HepG2 (cell line): ENCODE measurements around the gene COQ6. TPM values are rescaled to one million over a fixed set of nuclear protein-coding genes. Genes with fewer than 3 reads are reported as not detected.
"Not testable (repeated sequence)": the region's sequence is repeated elsewhere in the genome, so short reads cannot be mapped to it uniquely, and the experiment has no call there.

Experiments used
- ATAC-seq: fragments of 200-7000 bp; cut with Tn5 transposase; 3 replicates; pipeline ENCODE4 v1.9.1; 2020; ENCODE audit warnings: mild to moderate bottlenecking, moderate library complexity
- BruUV-seq: library from RNA; stranded (reverse); fragments of 400-500 nt; replicated peaks from 2 replicates; lab custom pipeline; 2021; lab: Mats Ljungman, UMichigan
- CTCF ChIA-PET: fragments of 300-600 bp; formaldehyde crosslinking; extraction: SDS; loops from one replicate; lab custom pipeline; 2021; ENCODE audit warnings: low total read pairs, inconsistent platforms, low intra/inter-chr PET ratio; lab: Yijun Ruan, JAX
- POLR2A ChIA-PET: fragments of 350-600 bp; sonication (Branson Sonifier 250); formaldehyde crosslinking; loops from one replicate; lab custom pipeline; 2020; ENCODE audit warnings: antibody characterized with exemption, inconsistent platforms; lab: Yijun Ruan, JAX
- DNase-seq: peaks from one replicate; pipeline ENCODE4 v3.0.0-alpha.2; 2015; ENCODE audit warnings: low spot score
- FAIRE-seq: peaks from 3 replicates; lab custom pipeline; 2011; peaks lifted over from hg19 to GRCh38; lab: Jason Lieb, UNC
- H2AFZ ChIP-seq: one replicate; pipeline ENCODE4 v1.6.1; 2011; ENCODE audit warnings: low read length, inconsistent platforms
- H3K27ac ChIP-seq: fragments of 300-600 bp; 3 replicates; pipeline ENCODE4 v1.8.0; 2011; ENCODE audit warnings: mixed run types, mild to moderate bottlenecking, mixed read lengths, low read length, inconsistent platforms; ENCODE audit not compliant: insufficient read depth; ENCODE audit errors: extremely low read length
- H3K27me3 ChIP-seq, 2 experiments: fragments of 200-600 bp in 1 of 2; 2 replicates in 1 of 2; 3 replicates in 1 of 2; pipeline versions ENCODE4 v1.6.0 to v1.8.0; 2011; ENCODE audit warnings: low read length in 2 of 2, mild to moderate bottlenecking in 2 of 2, moderate library complexity in 2 of 2, inconsistent platforms in 1 of 2; ENCODE audit not compliant: insufficient read depth in 2 of 2, control insufficient read depth in 1 of 2
- H3K36me3 ChIP-seq, 2 experiments: fragments of 200-600 bp in 1 of 2; replicated peaks in 1 of 2; 2 replicates in 1 of 2; 3 replicates in 1 of 2; pipeline versions ENCODE4 v1.5.1 to v1.8.0; 2011; ENCODE audit warnings: low read length in 2 of 2, inconsistent platforms in 1 of 2; ENCODE audit not compliant: insufficient read depth in 2 of 2, control insufficient read depth in 1 of 2
- H3K4me1 ChIP-seq: 2 replicates; pipeline ENCODE4 v1.5.1; 2012; ENCODE audit warnings: low read length, inconsistent platforms; ENCODE audit not compliant: insufficient read depth
- H3K4me2 ChIP-seq: 2 replicates; pipeline ENCODE4 v1.6.0; 2011; ENCODE audit warnings: low read depth, low read length, inconsistent platforms
- H3K4me3 ChIP-seq, 3 experiments: fragments of 200-600 bp in 1 of 3; sonication (generic), shearing (Covaris generic) in 1 of 3; replicated peaks in 1 of 3; 2 replicates each; pipeline ENCODE4 v1.5.1; 2011 to 2016; ENCODE audit warnings: low read length in 3 of 3, inconsistent platforms in 2 of 3, low read depth in 2 of 3, mild to moderate bottlenecking in 2 of 3, control low read depth in 1 of 3, mixed read lengths in 1 of 3; ENCODE audit not compliant: insufficient read depth in 1 of 3
- H3K79me2 ChIP-seq: one replicate; pipeline ENCODE4 v1.6.1; 2011; ENCODE audit warnings: low read length, inconsistent platforms; ENCODE audit not compliant: insufficient read depth
- H3K9ac ChIP-seq: 2 replicates; pipeline ENCODE4 v1.6.0; 2011; ENCODE audit warnings: mild to moderate bottlenecking, low read depth, low read length, inconsistent platforms; ENCODE audit not compliant: insufficient read depth
- H3K9me3 ChIP-seq: 2 replicates; pipeline ENCODE4 v1.5.1; 2012; ENCODE audit warnings: mild to moderate bottlenecking, low read length
- H4K20me1 ChIP-seq: 2 replicates; pipeline ENCODE4 v1.6.0; 2011; ENCODE audit warnings: inconsistent platforms, mild to moderate bottlenecking, low read length, moderate library complexity; ENCODE audit not compliant: insufficient read depth
- ARNTL ChIP-seq: sonication (generic); formaldehyde crosslinking; IDR thresholded peaks from 2 replicates; pipeline ENCODE4 v1.4.0; 2020; ENCODE audit warnings: mild to moderate bottlenecking, missing genetic modification reagents
- MED1 ChIP-seq: sonication (generic); formaldehyde crosslinking; IDR thresholded peaks from 2 replicates; pipeline ENCODE4 v1.4.0; 2020; ENCODE audit warnings: missing genetic modification reagents
- ZNF230 ChIP-seq: sonication (generic); formaldehyde crosslinking; IDR thresholded peaks from 2 replicates; pipeline ENCODE4 v1.4.0; 2020; ENCODE audit warnings: mild to moderate bottlenecking, missing genetic modification reagents
- ZNF264 ChIP-seq: sonication (generic); formaldehyde crosslinking; IDR thresholded peaks from 2 replicates; pipeline ENCODE4 v1.4.0; 2020; ENCODE audit warnings: missing genetic modification reagents
- ZNF652 ChIP-seq: IDR thresholded peaks from 2 replicates; pipeline ENCODE4 v1.6.1; 2016; ENCODE audit warnings: low read depth, borderline replicate concordance
- ZNF746 ChIP-seq: sonication (generic); formaldehyde crosslinking; IDR thresholded peaks from 2 replicates; pipeline ENCODE4 v1.8.0; 2022; ENCODE audit warnings: mild to moderate bottlenecking, missing genetic modification reagents
- WGBS: methylation state at CpG from one replicate; pipeline ENCODE4 v1.1.6; 2017; ENCODE audit warnings: low lambda C conversion rate; 5-methylcytosine and 5-hydroxymethylcytosine counted together
- in situ Hi-C: cut with HindIII; loops from 2 replicates; pipeline ENCODE4 v1.10.0; 2017; ENCODE audit warnings: low pct_unique_long_range_greater_than_20kb; ENCODE audit not compliant: extremely low pct_ligation_motif_present
- intact Hi-C: fragments of 100-400 bp; cut with micrococcal nuclease; formaldehyde crosslinking; loops from one replicate; pipeline ENCODE4 v1.10.0; 2022; ENCODE audit not compliant: unreplicated experiment
- polyA plus RNA-seq, 8 experiments: library from polyadenylated mRNA; depleted of rRNA in 3 of 8; stranded (reverse) in 7 of 8; unstranded in 1 of 8; fragments of >200 nt; fragmentation: Illumina TruSeq in 4 of 8; extraction: Trizol in 4 of 8; gene quantifications; 2 replicates each; pipeline versions ENCODE4 v1.2.1 to v1.2.3, GENCODE V29; 2011 to 2016; ENCODE audit warnings: low read depth in 4 of 8, missing spikeins in 1 of 8, mixed read lengths in 1 of 8; ENCODE audit not compliant: insufficient read depth in 1 of 8
- total RNA-seq, 5 experiments: library from RNA; depleted of rRNA; stranded (reverse); fragments of >200 nt; fragmentation: Illumina TruSeq; extraction: Trizol; gene quantifications; 2 replicates each; pipeline ENCODE4 v1.2.3, GENCODE V29; 2016; ENCODE audit warnings: low read depth in 1 of 5
- TF ChIP-seq, protein P1 (sequence below): sonication (generic); formaldehyde crosslinking; IDR thresholded peaks from 2 replicates; pipeline ENCODE4 v1.8.0; 2022; ENCODE audit warnings: mild to moderate bottlenecking, missing genetic modification reagents, moderate library complexity
- TF ChIP-seq, protein P2 (sequence below): sonication (generic); formaldehyde crosslinking; IDR thresholded peaks from 2 replicates; pipeline ENCODE4 v1.5.0; 2020; ENCODE audit warnings: mild to moderate bottlenecking, missing genetic modification reagents

COQ6 gene
- total and polyA plus RNA-seq, 2 of the 13 experiments (the other 11 are each of a cell fraction or from before 2014, with no cell fraction given), result 18.9 to 34.7 TPM

DNA sequence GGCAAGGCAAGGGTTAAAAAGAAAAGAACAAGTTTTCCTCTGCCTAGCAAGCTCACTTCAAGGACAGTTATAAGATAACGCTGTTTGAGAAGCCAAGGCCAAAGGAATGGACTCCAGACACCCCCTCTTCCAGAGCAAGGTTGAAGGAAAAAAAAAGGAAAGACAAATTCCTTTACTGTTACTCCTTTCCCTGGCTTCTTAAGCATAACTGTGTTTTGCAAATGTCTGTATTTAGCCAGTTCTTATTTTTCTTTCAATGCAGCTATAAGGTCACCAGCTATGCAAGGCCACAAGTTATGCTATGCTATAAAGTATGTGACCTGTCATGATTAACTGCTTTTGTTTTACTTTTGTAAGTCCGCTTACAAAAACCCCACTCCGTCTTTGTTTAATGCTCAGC, 36.8 kb upstream of the COQ6 start:
- no peaks in the 10 kb centered on the region for H4K20me1 ChIP-seq
- ATAC-seq (no peak), FAIRE-seq (no peak), DNase-seq (no peak)
- no peak overlapping the region for H2AFZ ChIP-seq
- TF ChIP-seq ZNF652 (CRISPR knock-in tag) (peak; percentile 54; the same call in 1 of the 2 replicates), ZNF230 (CRISPR knock-in tag) (no peak)
- in situ Hi-C loops (no loop called here), intact Hi-C loops (no loop called here)
- H3K9ac ChIP-seq, result no peak overlapping the region
- WGBS, result 91% methylated on average over 3 of the region's 3 CpGs
- H3K4me3 ChIP-seq, result no peak overlapping the region
- ChIA-PET POLR2A (interaction anchor here (1.0 kb wide), 1 partner anchor 13 kb away, joined by 4 read pairs; no protein-coding TSS in a partner anchor), CTCF (no interaction called here)
- H3K9me3 ChIP-seq, result no peaks in the 10 kb centered on the region
- no peaks in the 10 kb centered on the region for H3K27me3 ChIP-seq
- no peak overlapping the region for H3K27ac ChIP-seq
- no TSS peak for BruUV-seq
- no peaks in the 10 kb centered on the region for H3K4me1 ChIP-seq
- no peak overlapping the region for H3K4me2 ChIP-seq
- H3K79me2 ChIP-seq, result no peaks in the 10 kb centered on the region
- H3K36me3 ChIP-seq, result peaks cover 16 to 62% of the 10 kb centered on the region in 2 experiments

DNA sequence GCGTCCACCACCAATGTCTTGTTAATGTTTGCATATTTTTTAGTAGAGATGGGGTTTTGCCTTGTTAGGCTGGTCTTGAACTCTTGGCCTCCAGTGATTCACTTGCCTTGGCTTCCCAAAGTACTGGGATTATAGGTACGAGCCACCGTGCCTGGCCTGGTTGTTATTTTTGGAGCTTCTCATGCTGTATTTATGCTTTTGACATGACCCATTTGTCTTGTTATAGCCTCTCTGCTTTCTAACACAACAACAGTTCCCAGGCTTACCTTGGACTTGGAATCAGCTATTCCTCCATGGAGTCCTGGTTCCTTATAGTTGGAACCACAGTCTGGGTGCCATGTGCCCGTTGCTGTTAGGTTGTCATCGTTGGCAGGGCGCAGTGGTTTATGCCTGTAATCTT, 33.8 kb upstream of the COQ6 start:
- ChIA-PET POLR2A (no interaction called here), CTCF (no interaction called here)
- intact Hi-C loops (no loop called here), in situ Hi-C loops (no loop called here)
- Histone ChIP-seq H4K20me1 (no peaks in the 10 kb centered on the region), H3K36me3 (peaks cover 8 to 45% of the 10 kb centered on the region in 2 experiments), H3K4me1 (no peaks in the 10 kb centered on the region), H3K79me2 (no peaks in the 10 kb centered on the region), H3K27ac (no peak overlapping the region), H3K9me3 (no peaks in the 10 kb centered on the region), H3K4me2 (no peak overlapping the region), H3K27me3 (no peaks in the 10 kb centered on the region), H2AFZ (no peak overlapping the region), H3K9ac (no peak overlapping the region), H3K4me3 (no peak overlapping the region)
- DNase-seq, result no peak
- TF ChIP-seq, protein P1, sequence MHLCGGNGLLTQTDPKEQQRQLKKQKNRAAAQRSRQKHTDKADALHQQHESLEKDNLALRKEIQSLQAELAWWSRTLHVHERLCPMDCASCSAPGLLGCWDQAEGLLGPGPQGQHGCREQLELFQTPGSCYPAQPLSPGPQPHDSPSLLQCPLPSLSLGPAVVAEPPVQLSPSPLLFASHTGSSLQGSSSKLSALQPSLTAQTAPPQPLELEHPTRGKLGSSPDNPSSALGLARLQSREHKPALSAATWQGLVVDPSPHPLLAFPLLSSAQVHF (CRISPR knock-in tag), result no peak
- TF ChIP-seq ZNF746 (CRISPR knock-in tag) (no peak), ARNTL (CRISPR knock-in tag) (no peak), MED1 (CRISPR knock-in tag) (no peak), ZNF264 (CRISPR knock-in tag) (no peak)
- TF ChIP-seq, protein P2, sequence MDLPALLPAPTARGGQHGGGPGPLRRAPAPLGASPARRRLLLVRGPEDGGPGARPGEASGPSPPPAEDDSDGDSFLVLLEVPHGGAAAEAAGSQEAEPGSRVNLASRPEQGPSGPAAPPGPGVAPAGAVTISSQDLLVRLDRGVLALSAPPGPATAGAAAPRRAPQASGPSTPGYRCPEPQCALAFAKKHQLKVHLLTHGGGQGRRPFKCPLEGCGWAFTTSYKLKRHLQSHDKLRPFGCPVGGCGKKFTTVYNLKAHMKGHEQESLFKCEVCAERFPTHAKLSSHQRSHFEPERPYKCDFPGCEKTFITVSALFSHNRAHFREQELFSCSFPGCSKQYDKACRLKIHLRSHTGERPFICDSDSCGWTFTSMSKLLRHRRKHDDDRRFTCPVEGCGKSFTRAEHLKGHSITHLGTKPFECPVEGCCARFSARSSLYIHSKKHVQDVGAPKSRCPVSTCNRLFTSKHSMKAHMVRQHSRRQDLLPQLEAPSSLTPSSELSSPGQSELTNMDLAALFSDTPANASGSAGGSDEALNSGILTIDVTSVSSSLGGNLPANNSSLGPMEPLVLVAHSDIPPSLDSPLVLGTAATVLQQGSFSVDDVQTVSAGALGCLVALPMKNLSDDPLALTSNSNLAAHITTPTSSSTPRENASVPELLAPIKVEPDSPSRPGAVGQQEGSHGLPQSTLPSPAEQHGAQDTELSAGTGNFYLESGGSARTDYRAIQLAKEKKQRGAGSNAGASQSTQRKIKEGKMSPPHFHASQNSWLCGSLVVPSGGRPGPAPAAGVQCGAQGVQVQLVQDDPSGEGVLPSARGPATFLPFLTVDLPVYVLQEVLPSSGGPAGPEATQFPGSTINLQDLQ, result no peak
- no peak for ATAC-seq
- no peak for FAIRE-seq
- BruUV-seq, result no TSS peak
- 100% methylated on average over 6 of the region's 6 CpGs for WGBS

DNA sequence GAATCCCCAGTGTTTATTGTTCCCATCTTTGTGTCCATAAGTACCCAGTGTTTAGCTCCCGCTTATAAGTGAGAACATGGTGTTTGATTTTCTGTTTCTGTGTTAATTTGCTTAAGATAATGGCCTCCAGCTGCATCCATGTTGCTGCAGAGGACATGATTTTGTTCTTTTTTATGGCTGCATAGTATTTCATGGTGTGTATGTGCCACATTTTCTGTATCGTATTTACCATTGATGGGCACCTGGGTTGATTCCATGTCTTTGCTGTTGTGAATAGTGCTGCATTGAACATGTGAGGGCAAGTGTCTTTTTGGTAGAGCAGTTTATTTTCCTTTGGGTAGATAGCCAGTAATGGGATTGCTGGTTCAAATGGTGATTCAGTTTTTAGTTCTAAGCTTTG, 30.6 kb upstream of the COQ6 start:
- POLR2A ChIA-PET, BruUV-seq, ATAC-seq, H3K4me2 ChIP-seq, intact Hi-C loops, in situ Hi-C loops, H3K27ac ChIP-seq, H3K79me2 ChIP-seq, DNase-seq, FAIRE-seq, H3K4me3 ChIP-seq, H3K9ac ChIP-seq, H3K4me1 ChIP-seq, CTCF ChIA-PET, H3K27me3 ChIP-seq, H2AFZ ChIP-seq, H4K20me1 ChIP-seq, H3K9me3 ChIP-seq: not testable (repeated sequence)
- peaks cover 19 to 55% of the 10 kb centered on the region in 2 experiments for H3K36me3 ChIP-seq
- 98% methylated on average over 2 of the region's 2 CpGs for WGBS
